ENCODE results near the gene ATP10D.

DNA sequence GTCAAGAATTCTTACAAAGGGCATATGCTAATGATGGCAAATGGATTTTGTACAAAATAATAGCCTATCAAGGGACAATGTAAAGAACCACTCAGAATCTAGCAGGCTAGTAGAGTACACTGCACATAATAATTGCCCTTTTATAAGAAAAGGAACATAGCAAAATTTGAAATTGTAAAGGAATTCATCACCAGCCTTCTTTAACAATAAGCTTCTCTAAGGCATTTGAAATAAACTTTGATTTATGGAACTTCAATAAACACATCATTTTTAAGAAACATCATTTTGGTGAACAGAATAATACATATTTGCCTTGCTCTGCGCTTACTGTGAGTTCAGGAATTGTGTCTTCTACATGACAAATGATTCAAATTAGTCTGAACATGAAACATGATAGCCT, 9.7 kb upstream of the ATP10D start:
- TF ChIP-seq, protein P1, sequence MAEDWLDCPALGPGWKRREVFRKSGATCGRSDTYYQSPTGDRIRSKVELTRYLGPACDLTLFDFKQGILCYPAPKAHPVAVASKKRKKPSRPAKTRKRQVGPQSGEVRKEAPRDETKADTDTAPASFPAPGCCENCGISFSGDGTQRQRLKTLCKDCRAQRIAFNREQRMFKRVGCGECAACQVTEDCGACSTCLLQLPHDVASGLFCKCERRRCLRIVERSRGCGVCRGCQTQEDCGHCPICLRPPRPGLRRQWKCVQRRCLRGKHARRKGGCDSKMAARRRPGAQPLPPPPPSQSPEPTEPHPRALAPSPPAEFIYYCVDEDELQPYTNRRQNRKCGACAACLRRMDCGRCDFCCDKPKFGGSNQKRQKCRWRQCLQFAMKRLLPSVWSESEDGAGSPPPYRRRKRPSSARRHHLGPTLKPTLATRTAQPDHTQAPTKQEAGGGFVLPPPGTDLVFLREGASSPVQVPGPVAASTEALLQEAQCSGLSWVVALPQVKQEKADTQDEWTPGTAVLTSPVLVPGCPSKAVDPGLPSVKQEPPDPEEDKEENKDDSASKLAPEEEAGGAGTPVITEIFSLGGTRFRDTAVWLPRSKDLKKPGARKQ (CRISPR knock-in tag; IDR thresholded peaks at IDR 0.05), result no peak
- TF ChIP-seq, protein P2, sequence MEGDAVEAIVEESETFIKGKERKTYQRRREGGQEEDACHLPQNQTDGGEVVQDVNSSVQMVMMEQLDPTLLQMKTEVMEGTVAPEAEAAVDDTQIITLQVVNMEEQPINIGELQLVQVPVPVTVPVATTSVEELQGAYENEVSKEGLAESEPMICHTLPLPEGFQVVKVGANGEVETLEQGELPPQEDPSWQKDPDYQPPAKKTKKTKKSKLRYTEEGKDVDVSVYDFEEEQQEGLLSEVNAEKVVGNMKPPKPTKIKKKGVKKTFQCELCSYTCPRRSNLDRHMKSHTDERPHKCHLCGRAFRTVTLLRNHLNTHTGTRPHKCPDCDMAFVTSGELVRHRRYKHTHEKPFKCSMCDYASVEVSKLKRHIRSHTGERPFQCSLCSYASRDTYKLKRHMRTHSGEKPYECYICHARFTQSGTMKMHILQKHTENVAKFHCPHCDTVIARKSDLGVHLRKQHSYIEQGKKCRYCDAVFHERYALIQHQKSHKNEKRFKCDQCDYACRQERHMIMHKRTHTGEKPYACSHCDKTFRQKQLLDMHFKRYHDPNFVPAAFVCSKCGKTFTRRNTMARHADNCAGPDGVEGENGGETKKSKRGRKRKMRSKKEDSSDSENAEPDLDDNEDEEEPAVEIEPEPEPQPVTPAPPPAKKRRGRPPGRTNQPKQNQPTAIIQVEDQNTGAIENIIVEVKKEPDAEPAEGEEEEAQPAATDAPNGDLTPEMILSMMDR (IDR thresholded peaks at IDR 0.05 in 2 of 3, conservative IDR thresholded peaks at IDR 0.05 in 1 of 3; ENCODE audit: insufficient read depth in 2 of 3, low read depth in 1 of 3, low read length in 3 of 3), result no peak
- no peak for TF ChIP-seq ERF (CRISPR knock-in tag; IDR thresholded peaks at IDR 0.05)
